Panc1 (cell line): ENCODE measurements around the gene CYP1A2. TPM values are rescaled to one million over a fixed set of nuclear protein-coding genes. Genes with fewer than 3 reads are reported as not detected.

ENCODE experiments used
- ATAC-seq: fragments of 200-7000 bp; cut with Tn5 transposase; 2 replicates; pipeline ENCODE4 v1.9.1; 2020; ENCODE audit warnings: mild to moderate bottlenecking, moderate library complexity
- BruUV-seq: library from RNA; stranded (reverse); fragments of 400-500 nt; replicated peaks from 2 replicates; lab custom pipeline; 2021; lab: Mats Ljungman, UMichigan
- CTCF ChIA-PET: fragments of 300-600 bp; sonication (Branson Sonifier 250); formaldehyde crosslinking; loops from one replicate; lab custom pipeline; 2022; ENCODE audit warnings: antibody characterized with exemption; lab: Charles Lee
- POLR2A ChIA-PET: fragments of 300-600 bp; sonication (Branson Sonifier 250); formaldehyde crosslinking; loops from one replicate; lab custom pipeline; 2022; ENCODE audit warnings: antibody characterized with exemption; lab: Charles Lee
- DNase-seq: peaks from one replicate; pipeline ENCODE4 v3.0.0-alpha.2; 2010; ENCODE audit warnings: low read depth, low spot score
- H3K27ac ChIP-seq: 2 replicates; pipeline ENCODE4 v1.5.1; 2011; ENCODE audit warnings: mild to moderate bottlenecking, low read length, inconsistent platforms
- H3K27me3 ChIP-seq: fragments of 200-500 bp; sonication (Bioruptor generic); 2 replicates; pipeline ENCODE4 v1.6.0; 2014; ENCODE audit warnings: low read length, inconsistent platforms; ENCODE audit not compliant: control insufficient read depth, insufficient read depth
- H3K36me3 ChIP-seq: fragments of 200-500 bp; sonication (Bioruptor generic); 2 replicates; pipeline ENCODE4 v1.5.1; 2014; ENCODE audit warnings: inconsistent platforms, mild to moderate bottlenecking, low read length, moderate library complexity; ENCODE audit not compliant: control insufficient read depth, insufficient read depth
- H3K4me1 ChIP-seq: 2 replicates; pipeline ENCODE4 v1.5.1; 2011; ENCODE audit warnings: inconsistent platforms, mild to moderate bottlenecking, low read length, moderate library complexity; ENCODE audit not compliant: control insufficient read depth, insufficient read depth
- H3K4me3 ChIP-seq, 2 experiments: 2 replicates each; pipeline ENCODE4 v1.5.1; 2011 to 2012; ENCODE audit warnings: low read depth in 2 of 2, low read length in 2 of 2, mild to moderate bottlenecking in 2 of 2, inconsistent platforms in 1 of 2, moderate library complexity in 1 of 2
- H3K9me3 ChIP-seq: fragments of 200-500 bp; sonication (Bioruptor generic); 2 replicates; pipeline ENCODE4 v1.5.1; 2014; ENCODE audit warnings: low read depth, mild to moderate bottlenecking, inconsistent platforms, low read length, moderate library complexity; ENCODE audit not compliant: control insufficient read depth, insufficient read depth
- CTCF ChIP-seq: fragments of 450-650 bp; IDR thresholded peaks from 2 replicates; pipeline ENCODE4 v1.5.1; 2017; ENCODE audit warnings: mild to moderate bottlenecking
- POLR2AphosphoS5 ChIP-seq: IDR thresholded peaks from 2 replicates; pipeline ENCODE4 v1.6.1; 2012; ENCODE audit warnings: mild to moderate bottlenecking, low read depth, low read length, moderate library complexity
- REST ChIP-seq, 2 experiments: IDR thresholded peaks; 2 replicates each; pipeline ENCODE4 v1.6.1; 2011 to 2012; ENCODE audit warnings: low read depth in 2 of 2, control low read depth in 1 of 2, low read length in 1 of 2, mild to moderate bottlenecking in 1 of 2, moderate library complexity in 1 of 2; ENCODE audit not compliant: insufficient read depth in 1 of 2
- SIN3A ChIP-seq: IDR thresholded peaks from 2 replicates; pipeline ENCODE4 v1.6.1; 2012; ENCODE audit warnings: low read depth, mild to moderate bottlenecking, low read length, moderate library complexity, borderline replicate concordance; ENCODE audit not compliant: insufficient read depth
- TCF7L2 ChIP-seq: IDR thresholded peaks from 2 replicates; pipeline ENCODE4 v1.6.1; 2011; ENCODE audit warnings: mild to moderate bottlenecking, low read depth, low read length, inconsistent platforms
- in situ Hi-C: cut with HindIII; loops from 2 replicates; pipeline ENCODE4 v1.10.0; 2016; ENCODE audit warnings: low sequenced_read_pairs, low pct_unique_long_range_greater_than_20kb
- intact Hi-C: fragments of 100-400 bp; cut with micrococcal nuclease; formaldehyde crosslinking; loops from one replicate; pipeline ENCODE4 v1.10.0; 2022; ENCODE audit not compliant: unreplicated experiment
- total RNA-seq: library from RNA; stranded (reverse); gene quantifications from one replicate; pipeline ENCODE4 v1.2.1, GENCODE V29; 2021; ENCODE audit not compliant: unreplicated experiment

CYP1A2 gene
- total RNA-seq, 1 experiment from 2014 or later, result not detected

GRCh38 chr15:74769463-74770025 is 20.9 kb downstream of the CYP1A2 start:
- ChIA-PET POLR2A (interaction anchor here (0.6 kb wide), 1 partner anchor 126 kb away, joined by 4 read pairs; no protein-coding TSS in a partner anchor), CTCF (interaction anchor here (0.5 to 5.6 kb wide), 8 partner anchors 10 to 394 kb away, joined by 3 to 106 read pairs (median 4); no protein-coding TSS in a partner anchor)
- Histone ChIP-seq H3K36me3 (no peaks in the 10 kb centered on the region), H3K4me3 (no peak overlapping the region), H3K9me3 (no peaks in the 10 kb centered on the region), H3K4me1 (no peaks in the 10 kb centered on the region; the same call in 1 of the 2 replicates), H3K27ac (no peak overlapping the region), H3K27me3 (no peaks in the 10 kb centered on the region)
- TF ChIP-seq CTCF, result no peak
- no peak for DNase-seq
- intact Hi-C loops (loop anchor here (2.0 to 10.0 kb wide), 3 partner anchors 31 to 185 kb away; partner anchors contain the start of gene RPP25), in situ Hi-C loops (loop anchor here (25.0 kb wide), 1 partner anchor 132 kb away; no protein-coding TSS in a partner anchor)
- no TSS peak for BruUV-seq
- no peak for ATAC-seq

DNA sequence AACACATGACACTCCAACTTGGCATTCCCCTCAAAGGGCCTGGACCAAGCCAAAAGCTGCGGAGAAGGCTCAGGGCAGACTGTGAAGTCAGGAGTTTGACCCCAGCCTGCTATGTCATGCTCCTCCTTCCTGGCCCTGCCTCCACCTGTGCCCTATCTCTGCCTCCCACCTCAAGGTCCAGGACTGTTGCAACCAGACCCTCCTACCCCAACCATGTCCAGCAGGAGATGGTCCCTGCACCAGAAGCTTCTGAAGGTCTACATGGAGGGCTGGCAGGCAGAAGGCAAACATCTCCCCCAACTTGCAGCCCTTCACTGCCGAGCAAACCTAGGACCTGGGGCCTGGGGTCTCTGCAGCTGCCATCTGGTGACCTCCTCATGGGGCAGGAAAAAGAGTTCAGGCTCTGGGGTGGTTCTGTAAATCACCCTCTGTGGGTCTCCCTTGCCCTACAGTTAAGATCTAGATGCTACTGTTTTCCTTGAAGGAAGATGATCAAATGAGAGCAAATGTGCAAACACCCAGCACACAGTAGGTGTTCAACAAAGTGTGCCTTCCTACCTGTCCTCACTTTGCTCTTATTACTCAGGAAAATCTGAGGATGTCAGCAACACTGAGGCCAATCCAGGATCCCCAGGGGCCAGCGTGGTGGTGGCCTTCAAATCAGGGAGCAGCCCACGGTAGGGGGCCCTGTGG is 21.7 kb downstream of the CYP1A2 start:
- CTCF ChIA-PET, result interaction anchor here (0.5 to 5.6 kb wide), 12 partner anchors 9 to 138 kb away, joined by 3 to 106 read pairs (median 5); no protein-coding TSS in a partner anchor
- ATAC-seq (no peak), DNase-seq (no peak)
- no peak for TF ChIP-seq POLR2AphosphoS5
- BruUV-seq, result no TSS peak
- Histone ChIP-seq H3K27me3 (no peaks in the 10 kb centered on the region), H3K36me3 (no peaks in the 10 kb centered on the region), H3K4me1 (no peaks in the 10 kb centered on the region; the same call in 1 of the 2 replicates), H3K27ac (no peak overlapping the region), H3K9me3 (no peaks in the 10 kb centered on the region), H3K4me3 (no peak overlapping the region)
- in situ Hi-C loops (loop anchor here (25.0 kb wide), 1 partner anchor 133 kb away; no protein-coding TSS in a partner anchor), intact Hi-C loops (loop anchor here (2.0 to 10.0 kb wide), 3 partner anchors 30 to 184 kb away; partner anchors contain the start of gene RPP25)
- POLR2A ChIA-PET, result interaction anchor here (0.6 kb wide), 1 partner anchor 125 kb away, joined by 4 read pairs; no protein-coding TSS in a partner anchor

DNA sequence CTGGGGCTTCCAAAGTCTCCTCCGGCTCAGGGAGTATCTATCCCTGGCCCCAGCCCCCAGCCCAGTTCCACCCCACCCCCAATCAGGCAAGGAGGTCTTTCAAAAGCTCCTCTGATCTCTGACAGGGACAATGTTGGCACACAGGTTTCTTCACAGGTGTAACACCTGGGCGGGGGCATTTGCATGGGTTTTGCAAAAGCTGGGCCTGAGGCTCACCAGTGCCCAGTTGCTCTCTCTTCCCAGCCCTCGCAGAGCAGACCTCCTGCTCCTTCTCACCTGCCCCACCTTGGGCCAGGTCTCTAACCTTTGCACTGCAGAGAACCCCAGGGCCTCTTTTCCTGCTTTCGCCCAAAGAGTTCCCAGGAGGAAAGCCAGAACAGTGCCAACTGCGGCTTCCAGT is 24.7 kb downstream of the CYP1A2 start:
- BruUV-seq, result no TSS peak
- POLR2A ChIA-PET, result interaction anchor here (0.5 to 0.6 kb wide), 2 partner anchors 37 to 41 kb away, joined by 3 to 6 read pairs; no protein-coding TSS in a partner anchor

More for the DNA sequence above, 24.7 kb downstream of the CYP1A2 start:
- CTCF ChIA-PET, result interaction anchor here (0.6 to 1.4 kb wide), 5 partner anchors 15 to 229 kb away, joined by 3 to 8 read pairs (median 4); no protein-coding TSS in a partner anchor
- intact Hi-C loops, result loop anchor here (10.0 kb wide), 2 partner anchors 61 to 181 kb away; partner anchors contain the start of gene RPP25
- no peak for TF ChIP-seq POLR2AphosphoS5
- no peak for TF ChIP-seq REST (IDR thresholded peaks at IDR 0.05; ENCODE audit: insufficient read depth in 1 of 2, low read depth in 2 of 2, low read length in 1 of 2)
- TF ChIP-seq TCF7L2, result no peak
- TF ChIP-seq CTCF, result no peak
- TF ChIP-seq SIN3A, result no peak
- H3K9me3 ChIP-seq, result no peaks in the 10 kb centered on the region
- H3K4me1 ChIP-seq, result peaks cover 7% of the 10 kb centered on the region; the same call in 1 of the 2 replicates
- DNase-seq (no peak), ATAC-seq (no peak)
- no peak overlapping the region for H3K27ac ChIP-seq
- no peaks in the 10 kb centered on the region for H3K27me3 ChIP-seq
- in situ Hi-C loops, result loop anchor here (25.0 kb wide), 1 partner anchor 136 kb away; no protein-coding TSS in a partner anchor
- no peak overlapping the region for H3K4me3 ChIP-seq
- H3K36me3 ChIP-seq, result no peaks in the 10 kb centered on the region
